LNCAP (cell line): ENCODE results near the gene CREB5.

Experiments used
- CTCF ChIP-seq: fragments of 450-650 bp; IDR thresholded peaks from 2 replicates; pipeline ENCODE4 v1.5.1; 2017; ENCODE audit warnings: mild to moderate bottlenecking

The CREB5 gene

GRCh38 chr7:28459306-28459705, 47.0 kb downstream of the CREB5 start:
- no peak for TF ChIP-seq CTCF

- TF ChIP-seq CTCF: no peak
These were observed 53.4 kb downstream of the CREB5 start for GRCh38 chr7:28465697-28466096.

- no peak for TF ChIP-seq CTCF
These were observed 54.0 kb downstream of the CREB5 start for GRCh38 chr7:28466341-28466740.

GRCh38 chr7:28466885-28467284, 54.6 kb downstream of the CREB5 start:
- TF ChIP-seq CTCF: no peak

GRCh38 chr7:28469562-28469961, 57.2 kb downstream of the CREB5 start:
- TF ChIP-seq CTCF: no peak

GRCh38 chr7:28470344-28470743, 58.0 kb downstream of the CREB5 start:
- no peak for TF ChIP-seq CTCF

GRCh38 chr7:28472332-28472731, 60.0 kb downstream of the CREB5 start:
- TF ChIP-seq CTCF: no peak

- no peak for TF ChIP-seq CTCF
These were observed 61.4 kb downstream of the CREB5 start for GRCh38 chr7:28473571-28474281.
